HEK293 (cell line): ENCODE results near the gene CDC20.

Source experiments
- MZF1 ChIP-seq: fragments of 450-650 bp; formaldehyde crosslinking; IDR thresholded peaks from 2 replicates; pipeline ENCODE4 v1.5.1; 2017; ENCODE audit warnings: missing biosample characterization, missing genetic modification characterization, borderline replicate concordance
- TRIM28 ChIP-seq: IDR thresholded peaks from 2 replicates; pipeline ENCODE4 v1.6.1; 2011; ENCODE audit warnings: low read length, control low read depth, borderline replicate concordance
- ZFHX2 ChIP-seq: fragments of 450-650 bp; formaldehyde crosslinking; conservative IDR thresholded peaks from 2 replicates; pipeline ENCODE4 v1.5.1; 2016; ENCODE audit warnings: missing biosample characterization, missing genetic modification characterization
- ZNF175 ChIP-seq: fragments of 450-650 bp; formaldehyde crosslinking; IDR thresholded peaks from 2 replicates; pipeline ENCODE4 v1.5.1; 2016; ENCODE audit warnings: missing biosample characterization, missing genetic modification characterization
- ZNF23 ChIP-seq: fragments of 450-650 bp; formaldehyde crosslinking; IDR thresholded peaks from 2 replicates; pipeline ENCODE4 v1.5.1; 2016; ENCODE audit warnings: missing biosample characterization, missing genetic modification characterization, borderline replicate concordance
- ZNF274 ChIP-seq, 2 experiments: fragments of 200-500 bp in 1 of 2; fragments of 450-650 bp in 1 of 2; sonication (Bioruptor generic) in 1 of 2; formaldehyde crosslinking in 1 of 2; IDR thresholded peaks; 2 replicates each; pipeline versions ENCODE4 v1.5.1 to v1.6.1; 2014 to 2016; ENCODE audit warnings: borderline replicate concordance in 1 of 2, inconsistent platforms in 1 of 2, low read length in 1 of 2, missing biosample characterization in 1 of 2, missing genetic modification characterization in 1 of 2
- ZNF292 ChIP-seq: fragments of 450-650 bp; formaldehyde crosslinking; IDR thresholded peaks from 2 replicates; pipeline ENCODE4 v1.5.1; 2016; ENCODE audit warnings: low read depth, missing biosample characterization, missing genetic modification characterization, borderline replicate concordance
- ZNF555 ChIP-seq: fragments of 450-650 bp; formaldehyde crosslinking; conservative IDR thresholded peaks from 2 replicates; pipeline ENCODE4 v1.5.1; 2017; ENCODE audit warnings: missing biosample characterization, mild to moderate bottlenecking, missing genetic modification characterization, inconsistent platforms
- ZNF626 ChIP-seq: fragments of 450-650 bp; sonication (Bioruptor Pico); formaldehyde crosslinking; IDR thresholded peaks from 2 replicates; pipeline ENCODE4 v1.5.1; 2018; ENCODE audit warnings: missing biosample characterization, missing genetic modification characterization, inconsistent platforms
- TF ChIP-seq, protein P1 (sequence below): fragments of 450-650 bp; formaldehyde crosslinking; IDR thresholded peaks from 2 replicates; pipeline ENCODE4 v1.5.1; 2016; ENCODE audit warnings: missing biosample characterization, missing genetic modification characterization
- TF ChIP-seq, protein P2 (sequence below): fragments of 450-650 bp; formaldehyde crosslinking; IDR thresholded peaks from 2 replicates; pipeline ENCODE4 v1.5.1; 2016; ENCODE audit warnings: missing biosample characterization, missing genetic modification characterization

DNA sequence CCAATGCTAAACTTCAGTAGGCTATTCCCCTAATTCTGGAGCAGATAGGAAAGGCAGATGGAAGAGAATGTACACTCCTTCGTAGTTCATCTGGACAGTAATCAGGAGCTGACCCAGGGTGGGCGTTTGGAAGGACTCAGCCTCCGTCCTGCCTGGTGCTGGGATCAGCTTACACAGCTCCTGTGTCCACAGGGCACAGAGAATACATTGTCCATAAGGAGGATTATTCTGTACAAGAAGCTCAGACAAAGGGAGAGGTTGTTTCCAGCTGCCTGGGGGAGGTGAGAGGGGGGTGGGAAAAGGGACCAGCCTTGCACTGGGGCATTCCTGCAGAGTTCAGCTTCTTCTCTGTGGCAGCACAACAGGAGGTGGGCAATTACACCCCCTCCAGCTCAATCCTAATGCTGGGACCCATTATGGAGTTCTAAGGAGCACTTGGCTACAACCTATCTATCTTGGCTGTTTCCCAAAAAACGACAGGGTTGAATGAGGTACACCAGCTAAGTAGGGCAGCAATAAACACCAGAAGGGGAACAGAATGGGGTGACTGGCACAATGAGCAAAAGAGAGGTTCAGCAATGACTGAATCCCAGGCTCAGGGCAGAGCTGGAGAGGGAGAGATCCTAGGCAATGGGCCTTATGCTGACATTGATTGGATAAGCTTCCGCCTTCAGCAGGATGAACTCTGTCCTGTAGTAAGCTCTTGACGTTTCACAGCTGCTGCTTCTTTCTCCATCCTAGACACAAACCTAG lies 23.4 kb downstream of the CDC20 start:
- no peak for TF ChIP-seq ZNF555
- TF ChIP-seq ZNF626 (tag by site-specific recombination) = no peak
- no peak for TF ChIP-seq ZNF23 (tag by site-specific recombination)
- TF ChIP-seq, protein P1, sequence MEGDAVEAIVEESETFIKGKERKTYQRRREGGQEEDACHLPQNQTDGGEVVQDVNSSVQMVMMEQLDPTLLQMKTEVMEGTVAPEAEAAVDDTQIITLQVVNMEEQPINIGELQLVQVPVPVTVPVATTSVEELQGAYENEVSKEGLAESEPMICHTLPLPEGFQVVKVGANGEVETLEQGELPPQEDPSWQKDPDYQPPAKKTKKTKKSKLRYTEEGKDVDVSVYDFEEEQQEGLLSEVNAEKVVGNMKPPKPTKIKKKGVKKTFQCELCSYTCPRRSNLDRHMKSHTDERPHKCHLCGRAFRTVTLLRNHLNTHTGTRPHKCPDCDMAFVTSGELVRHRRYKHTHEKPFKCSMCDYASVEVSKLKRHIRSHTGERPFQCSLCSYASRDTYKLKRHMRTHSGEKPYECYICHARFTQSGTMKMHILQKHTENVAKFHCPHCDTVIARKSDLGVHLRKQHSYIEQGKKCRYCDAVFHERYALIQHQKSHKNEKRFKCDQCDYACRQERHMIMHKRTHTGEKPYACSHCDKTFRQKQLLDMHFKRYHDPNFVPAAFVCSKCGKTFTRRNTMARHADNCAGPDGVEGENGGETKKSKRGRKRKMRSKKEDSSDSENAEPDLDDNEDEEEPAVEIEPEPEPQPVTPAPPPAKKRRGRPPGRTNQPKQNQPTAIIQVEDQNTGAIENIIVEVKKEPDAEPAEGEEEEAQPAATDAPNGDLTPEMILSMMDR = no peak
- TF ChIP-seq, protein P2, sequence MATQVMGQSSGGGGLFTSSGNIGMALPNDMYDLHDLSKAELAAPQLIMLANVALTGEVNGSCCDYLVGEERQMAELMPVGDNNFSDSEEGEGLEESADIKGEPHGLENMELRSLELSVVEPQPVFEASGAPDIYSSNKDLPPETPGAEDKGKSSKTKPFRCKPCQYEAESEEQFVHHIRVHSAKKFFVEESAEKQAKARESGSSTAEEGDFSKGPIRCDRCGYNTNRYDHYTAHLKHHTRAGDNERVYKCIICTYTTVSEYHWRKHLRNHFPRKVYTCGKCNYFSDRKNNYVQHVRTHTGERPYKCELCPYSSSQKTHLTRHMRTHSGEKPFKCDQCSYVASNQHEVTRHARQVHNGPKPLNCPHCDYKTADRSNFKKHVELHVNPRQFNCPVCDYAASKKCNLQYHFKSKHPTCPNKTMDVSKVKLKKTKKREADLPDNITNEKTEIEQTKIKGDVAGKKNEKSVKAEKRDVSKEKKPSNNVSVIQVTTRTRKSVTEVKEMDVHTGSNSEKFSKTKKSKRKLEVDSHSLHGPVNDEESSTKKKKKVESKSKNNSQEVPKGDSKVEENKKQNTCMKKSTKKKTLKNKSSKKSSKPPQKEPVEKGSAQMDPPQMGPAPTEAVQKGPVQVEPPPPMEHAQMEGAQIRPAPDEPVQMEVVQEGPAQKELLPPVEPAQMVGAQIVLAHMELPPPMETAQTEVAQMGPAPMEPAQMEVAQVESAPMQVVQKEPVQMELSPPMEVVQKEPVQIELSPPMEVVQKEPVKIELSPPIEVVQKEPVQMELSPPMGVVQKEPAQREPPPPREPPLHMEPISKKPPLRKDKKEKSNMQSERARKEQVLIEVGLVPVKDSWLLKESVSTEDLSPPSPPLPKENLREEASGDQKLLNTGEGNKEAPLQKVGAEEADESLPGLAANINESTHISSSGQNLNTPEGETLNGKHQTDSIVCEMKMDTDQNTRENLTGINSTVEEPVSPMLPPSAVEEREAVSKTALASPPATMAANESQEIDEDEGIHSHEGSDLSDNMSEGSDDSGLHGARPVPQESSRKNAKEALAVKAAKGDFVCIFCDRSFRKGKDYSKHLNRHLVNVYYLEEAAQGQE (tag by site-specific recombination) = no peak
- peak; percentile 85; the same call in 1 of the 2 replicates for TF ChIP-seq MZF1 (tag by site-specific recombination)
- no peak for TF ChIP-seq ZFHX2 (tag by site-specific recombination)
- TF ChIP-seq TRIM28 = no peak
- no peak for TF ChIP-seq ZNF274 (IDR thresholded peaks at IDR 0.05; ENCODE audit: low read length)
- TF ChIP-seq ZNF274 (tag by site-specific recombination; IDR thresholded peaks at IDR 0.05; ENCODE audit: borderline replicate concordance) = no peak
- TF ChIP-seq ZNF292 = no peak
- TF ChIP-seq ZNF175 (tag by site-specific recombination) = no peak
